Right lobe of liver (tissue), 4 donors: ENCODE results near the gene SHROOM1.

Experiments used
- CTCF ChIP-seq, 4 donors: fragments of 200-600 bp in 3 of 4; fragments of 450-650 bp in 1 of 4; IDR thresholded peaks; one replicate each; pipeline versions ENCODE4 v1.5.1 to v1.8.0; 2016 to 2022; ENCODE audit warnings: antibody characterized with exemption in 4 of 4, mild to moderate bottlenecking in 2 of 4
- POLR2A ChIP-seq: fragments of 450-650 bp; IDR thresholded peaks from one replicate; pipeline ENCODE4 v1.6.1; 2017; ENCODE audit warnings: antibody characterized with exemption, mild to moderate bottlenecking
- donor health status: DM: no; HTN: no; CAD: no.
- donor health status: DM: no; HTN: no; CAD: no.
- donor health status: DM: no; HTN: yes; CAD: no.

- TF ChIP-seq CTCF (IDR thresholded peaks at IDR 0.05) (no peak), POLR2A (no peak)
These were observed 2.3 kb downstream of the SHROOM1 start for GRCh38 chr5:132827943-132828673.
